SW 1271 (cell line): ENCODE measurements around the gene GATAD2A.
"Not testable (repeated sequence)": the region's sequence is repeated elsewhere in the genome, so short reads cannot be mapped to it uniquely, and the experiment has no call there.

Source experiments
- DNase-seq, 2 experiments: peaks; one replicate each; lab custom pipeline; 2025; lab: John Stamatoyannopoulos, UW

The GATAD2A gene

DNA sequence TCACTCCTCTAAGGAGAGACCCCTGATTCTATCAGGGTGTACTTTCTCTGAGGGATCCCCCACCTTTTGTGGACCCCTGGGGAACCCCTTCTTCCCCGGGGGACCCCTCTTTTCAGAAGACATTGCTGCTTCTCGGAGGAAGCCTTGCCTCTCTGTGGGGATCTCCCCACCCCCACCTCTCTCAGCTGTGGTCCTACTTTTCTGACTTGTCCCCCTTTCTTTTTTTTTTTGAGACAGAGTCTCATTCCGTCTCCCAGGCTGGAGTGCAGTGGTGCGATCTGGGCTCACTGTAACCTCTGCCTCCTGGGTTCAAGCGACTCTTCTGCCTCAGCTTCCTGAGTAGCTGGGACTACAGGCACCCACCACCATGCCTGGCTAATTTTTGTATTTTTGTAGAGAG, 18.4 kb upstream of the GATAD2A start:
- no peak for DNase-seq

DNA sequence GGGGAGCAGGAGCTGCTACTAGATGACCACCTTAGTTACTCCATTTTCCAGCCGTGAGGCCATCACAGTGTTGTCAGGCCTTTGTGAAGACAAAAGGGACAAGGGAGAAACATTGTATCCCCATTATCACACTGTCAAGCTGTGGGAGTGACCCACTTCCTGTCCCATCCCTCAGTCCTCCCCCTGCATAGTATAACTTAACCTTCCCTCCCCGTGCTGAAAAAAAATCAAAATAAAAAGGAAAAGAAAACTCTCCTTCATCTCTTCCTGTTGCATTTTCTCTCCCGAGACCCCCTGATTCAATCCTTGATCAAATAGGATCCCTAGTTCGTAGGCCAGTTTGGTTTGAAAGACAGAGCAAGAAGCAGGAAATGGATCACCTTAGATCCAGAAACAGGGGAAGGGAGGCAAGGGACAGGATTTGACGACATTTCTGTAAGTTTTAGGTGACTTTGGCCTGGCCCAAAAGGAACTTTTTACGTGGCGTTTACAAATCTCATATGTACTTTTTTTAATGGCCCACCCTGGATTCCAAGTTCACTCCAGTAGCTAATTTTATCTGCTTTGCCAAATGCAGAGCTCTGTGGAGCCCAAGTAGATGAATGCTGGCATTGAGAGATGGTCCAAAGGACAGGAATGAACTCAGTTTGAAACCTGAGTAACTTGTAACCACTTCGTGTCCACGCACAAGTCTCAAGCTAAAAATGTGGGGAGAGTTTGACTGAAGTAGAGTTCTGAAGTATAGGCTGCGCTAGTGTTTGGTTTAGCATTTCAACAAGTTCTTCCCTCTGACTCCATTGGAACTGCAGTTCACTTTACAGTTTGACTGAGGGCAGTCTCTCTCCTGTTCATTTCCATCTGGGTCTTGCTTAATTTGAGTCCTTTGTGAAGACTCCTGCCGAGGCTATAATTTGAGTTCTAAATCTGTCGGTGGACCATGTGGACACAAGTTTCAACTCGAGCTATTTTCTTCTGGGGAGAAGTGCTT, 16.6 kb upstream of the GATAD2A start:
- no peak for DNase-seq

DNA sequence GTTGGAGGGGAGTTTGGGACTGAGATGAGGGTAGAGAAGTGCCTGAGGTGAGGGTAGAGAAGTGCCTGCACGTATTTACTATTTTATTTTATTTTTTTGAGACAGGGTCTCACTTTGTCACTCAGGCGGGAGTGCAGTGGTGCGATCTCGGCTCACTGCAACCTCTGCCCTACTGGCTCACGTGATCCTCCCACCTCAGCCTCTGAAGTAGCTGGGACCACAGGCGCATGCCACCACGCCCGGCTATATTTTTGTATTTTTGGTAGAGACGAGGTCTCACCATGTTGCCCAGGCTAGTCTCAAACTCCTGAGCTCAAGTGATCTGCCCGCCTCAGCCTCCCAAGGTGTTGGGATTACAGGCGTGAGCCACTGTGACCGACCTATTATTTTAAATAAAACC, 15.8 kb upstream of the GATAD2A start:
- not testable (repeated sequence) for DNase-seq

DNA sequence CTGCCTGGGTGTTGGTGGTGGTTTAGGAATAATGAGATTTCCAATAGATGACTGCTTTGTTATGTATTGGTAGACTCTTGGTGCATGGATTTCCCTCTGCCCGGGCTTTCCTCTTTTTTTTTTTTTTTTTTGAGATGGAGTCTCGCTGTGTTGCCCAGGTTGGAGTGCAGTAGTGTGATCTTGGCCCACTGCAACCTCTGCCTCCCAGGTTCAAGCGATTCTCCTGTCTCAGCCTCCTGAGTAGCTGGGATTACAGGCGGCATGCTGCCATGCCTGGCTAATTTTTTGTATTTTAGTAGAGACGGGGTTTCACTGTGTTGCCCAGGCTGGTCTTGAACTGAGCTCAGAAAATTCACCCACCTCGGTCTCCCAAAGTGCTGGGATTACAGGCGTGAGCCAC, 11.1 kb upstream of the GATAD2A start:
- DNase-seq: not testable (repeated sequence)

DNA sequence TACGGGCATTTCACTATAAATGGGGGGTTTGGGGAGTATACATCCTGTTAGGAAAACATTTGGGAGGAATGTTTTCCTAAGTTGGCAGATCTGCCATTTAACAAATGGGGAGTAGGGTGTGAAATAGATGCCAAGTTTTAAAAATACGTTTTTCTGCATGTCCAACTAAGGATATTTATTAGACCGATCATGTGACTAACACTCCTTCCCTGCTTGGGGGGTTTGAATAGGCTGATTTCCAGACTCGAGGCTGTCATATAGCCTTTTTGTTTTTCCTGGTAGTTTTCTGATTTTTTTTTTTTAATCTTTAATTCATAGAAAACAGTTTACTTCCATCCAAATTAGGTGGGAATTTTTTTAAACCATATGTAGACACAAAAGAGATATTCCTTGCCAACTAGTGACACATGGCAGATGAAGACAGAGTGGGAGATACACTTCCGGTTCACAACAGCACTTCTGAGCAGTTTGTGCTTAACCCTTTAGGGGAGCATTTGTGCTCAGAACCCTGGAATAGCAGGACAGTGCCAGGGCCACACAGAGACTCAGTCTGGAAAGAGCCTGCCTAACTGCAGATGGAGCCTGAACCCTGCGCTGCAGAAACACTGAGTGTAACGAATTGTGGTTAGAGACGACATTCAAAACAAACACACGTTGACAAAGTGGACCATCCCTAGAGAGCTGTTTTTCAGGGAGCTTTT, 5.6 kb upstream of the GATAD2A start:
- no peak for DNase-seq

DNA sequence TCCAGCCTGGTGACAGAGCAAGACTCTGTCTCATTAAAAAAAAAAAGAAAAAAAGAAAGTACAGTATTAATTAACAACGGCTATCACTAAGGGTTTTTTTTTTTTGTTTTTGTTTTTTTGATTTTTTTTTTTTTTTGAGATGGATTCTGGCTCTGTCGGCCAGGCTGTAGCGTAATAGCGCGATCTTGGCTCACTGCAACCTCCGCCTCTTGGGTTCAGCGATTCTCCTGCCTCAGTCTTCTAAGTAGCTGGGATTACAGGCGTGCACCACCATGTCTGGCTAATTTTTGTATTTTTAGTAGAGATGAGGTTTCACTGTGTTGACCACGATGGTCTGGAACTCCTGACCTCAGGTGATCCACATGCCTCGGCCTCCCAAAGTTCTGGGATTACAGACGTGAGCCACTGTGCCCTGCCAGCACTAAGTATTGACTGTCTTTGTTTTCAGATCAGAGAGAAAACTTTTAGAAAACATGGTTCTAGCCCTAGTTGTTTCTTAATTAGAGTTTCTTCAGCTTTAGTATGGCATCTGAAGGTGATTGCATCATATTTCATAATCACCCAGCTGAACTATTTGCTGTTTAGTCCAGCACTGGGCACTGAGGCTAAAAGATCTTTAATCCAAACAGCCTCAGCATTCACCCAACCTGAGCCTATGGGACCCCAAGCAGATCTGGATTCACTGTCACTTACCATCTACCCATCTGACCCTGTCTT, 2.7 kb upstream of the GATAD2A start:
- DNase-seq: no peak

DNA sequence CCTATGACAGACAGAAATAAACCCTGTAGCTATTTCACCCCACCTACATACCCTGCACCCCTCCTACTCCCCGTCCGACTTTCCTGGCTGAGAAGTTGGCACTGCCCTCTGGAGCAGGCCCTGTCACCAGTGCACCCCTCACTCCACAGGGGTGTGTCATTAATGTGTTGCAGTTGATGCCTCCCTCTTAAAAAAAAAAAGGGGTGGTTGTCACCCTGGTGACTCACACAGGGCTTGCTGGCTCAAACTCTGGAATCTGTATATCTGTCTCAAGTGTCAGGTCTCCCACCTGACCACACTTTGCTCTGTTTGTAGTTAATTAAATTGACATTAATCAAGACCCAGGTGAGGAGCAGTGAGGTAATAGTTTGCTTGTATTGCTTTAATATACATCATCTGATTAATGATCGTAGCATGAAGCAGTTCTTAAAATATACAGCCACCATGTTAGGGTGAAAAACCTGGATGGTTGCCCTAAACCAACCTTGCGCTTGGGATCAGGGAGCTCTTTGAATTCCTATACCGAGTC, 2.0 kb upstream of the GATAD2A start:
- peak in 1 of 2 experiments; percentile 23 for DNase-seq

DNA sequence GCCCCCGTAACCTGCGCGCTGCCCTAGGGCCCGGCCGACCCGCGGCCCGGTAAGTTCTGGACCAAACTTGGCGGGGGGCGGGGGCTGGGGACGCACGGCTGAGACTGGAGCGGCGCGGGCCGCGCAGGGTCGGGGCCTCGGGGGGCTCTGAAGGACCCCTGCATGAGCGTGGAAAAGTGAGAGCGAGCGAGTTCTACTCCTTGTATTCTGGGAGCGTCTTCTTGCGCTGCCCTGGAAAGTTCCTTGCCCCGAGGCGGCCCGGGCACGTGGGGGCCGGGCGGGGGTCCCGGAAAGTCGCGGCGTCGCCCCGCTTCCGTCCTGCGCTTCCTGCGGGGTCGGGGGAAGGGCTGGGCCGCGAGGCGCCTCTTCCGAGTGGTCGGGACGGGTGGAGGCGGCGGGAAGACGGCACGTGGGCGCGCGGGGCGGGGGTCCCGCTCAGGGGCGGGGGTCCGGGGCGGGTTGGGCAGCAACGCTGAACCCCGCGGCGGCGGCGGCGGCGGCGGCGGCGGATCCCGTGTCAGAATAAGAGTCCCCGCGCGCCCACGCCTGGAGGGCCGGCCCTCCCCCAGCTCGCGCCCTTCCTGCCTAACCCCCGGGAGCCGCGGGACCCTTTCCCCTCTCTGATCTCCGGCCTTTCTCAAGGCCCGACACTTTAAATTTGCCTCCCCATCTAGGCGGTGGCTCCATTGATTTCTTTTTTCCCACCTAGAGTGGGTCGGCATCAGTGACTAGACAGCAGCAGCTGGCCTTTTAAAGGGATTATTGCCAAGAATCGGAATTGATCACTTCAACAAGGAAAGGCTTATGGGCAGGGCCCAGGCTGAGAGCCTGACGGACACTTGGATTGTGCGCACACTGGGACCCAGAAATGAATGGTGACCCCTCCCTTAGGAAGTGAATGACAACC, 749 bp downstream of the GATAD2A start:
- peak in 1 of 2 experiments; percentile 59 for DNase-seq

DNA sequence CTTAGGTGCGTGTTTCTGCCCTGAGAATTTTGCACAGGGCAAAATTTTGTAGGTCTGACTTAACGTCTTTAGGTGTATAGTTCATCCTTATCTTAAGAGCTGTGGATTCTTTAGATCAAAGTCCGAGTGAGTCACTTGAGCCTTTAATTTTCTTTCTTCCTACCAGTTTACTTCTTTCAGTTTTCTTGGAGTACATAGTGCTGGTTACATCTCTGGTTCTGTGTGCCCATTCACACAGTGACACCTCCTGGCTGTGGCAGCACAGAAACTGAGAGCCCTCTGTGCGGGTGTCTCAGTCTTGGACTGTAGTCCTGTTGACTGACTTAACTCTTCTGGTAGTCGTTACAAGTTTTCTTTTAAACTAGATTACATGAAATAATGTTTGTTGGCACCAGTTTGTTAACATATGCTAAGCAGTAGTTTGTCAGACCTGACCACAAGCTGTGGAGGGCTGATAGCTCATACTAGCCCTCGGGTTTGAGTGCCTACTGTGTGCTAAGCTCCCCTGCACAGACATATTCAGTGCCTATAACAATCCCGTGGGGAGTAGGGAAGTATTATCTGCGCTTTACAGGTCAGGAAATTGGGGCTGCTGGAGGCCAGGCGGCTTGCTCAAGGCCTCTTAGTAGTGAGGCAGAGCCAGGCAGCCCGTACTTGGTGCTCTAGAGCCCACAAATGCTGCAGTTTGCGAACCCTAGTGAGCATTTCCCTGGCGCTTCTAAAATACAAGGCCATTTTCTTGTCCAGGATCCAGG, 1.6 kb downstream of the GATAD2A start:
- DNase-seq: peak in 1 of 2 experiments; percentile 59

DNA sequence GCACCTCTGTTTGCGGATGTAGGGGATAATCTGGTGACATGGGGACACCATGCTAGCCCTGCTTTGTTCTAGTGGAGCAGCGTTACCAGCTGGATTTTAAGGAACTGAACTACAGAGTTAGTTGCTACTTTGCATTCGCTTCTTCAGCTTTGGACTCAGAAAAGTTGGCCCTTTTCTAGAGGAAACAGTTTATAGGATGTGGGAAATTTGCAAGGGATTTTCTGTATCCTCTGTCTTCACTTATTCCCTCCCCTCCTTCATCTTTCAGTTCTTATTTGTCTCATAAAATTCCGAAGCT, 2.1 kb downstream of the GATAD2A start:
- no peak for DNase-seq

DNA sequence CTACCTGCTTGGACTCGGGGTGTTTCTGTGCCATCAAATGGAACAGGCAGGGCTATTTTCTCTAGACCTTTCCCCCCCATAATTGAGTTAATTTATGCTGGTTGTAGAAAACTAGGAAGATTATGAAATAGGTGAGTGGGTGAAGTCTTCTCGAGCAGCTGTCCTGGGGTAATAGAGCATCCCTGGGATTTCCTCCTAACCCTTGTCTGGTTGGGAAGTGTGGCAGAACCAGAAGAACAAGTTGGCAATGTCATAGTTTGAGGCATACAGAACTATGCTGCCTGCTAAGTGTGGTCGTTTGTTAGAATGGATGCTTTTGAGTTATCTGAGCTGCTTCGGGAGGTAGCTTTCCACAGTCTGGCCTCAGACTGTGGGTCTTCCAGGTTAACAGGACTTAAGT, 3.7 kb downstream of the GATAD2A start:
- no peak for DNase-seq

DNA sequence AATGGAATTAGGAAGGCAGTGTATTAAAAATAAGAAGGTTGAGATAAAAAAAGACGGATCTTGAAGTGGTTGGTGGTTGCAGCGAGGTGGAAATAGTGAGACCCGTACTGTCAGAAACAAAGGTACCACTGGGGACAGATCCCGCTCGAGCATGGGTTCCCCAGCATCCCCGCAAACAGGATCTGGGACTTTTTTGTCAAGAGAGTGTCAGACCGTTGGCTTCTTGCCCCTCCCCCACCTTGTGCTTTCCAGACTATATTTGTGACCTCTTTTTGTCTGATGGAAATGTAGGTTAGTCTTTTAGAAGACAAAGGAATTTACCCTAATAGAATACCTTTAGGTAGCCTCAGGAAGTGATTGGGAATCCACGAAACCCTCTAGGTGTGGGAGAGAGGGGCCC, 4.2 kb downstream of the GATAD2A start:
- no peak for DNase-seq

DNA sequence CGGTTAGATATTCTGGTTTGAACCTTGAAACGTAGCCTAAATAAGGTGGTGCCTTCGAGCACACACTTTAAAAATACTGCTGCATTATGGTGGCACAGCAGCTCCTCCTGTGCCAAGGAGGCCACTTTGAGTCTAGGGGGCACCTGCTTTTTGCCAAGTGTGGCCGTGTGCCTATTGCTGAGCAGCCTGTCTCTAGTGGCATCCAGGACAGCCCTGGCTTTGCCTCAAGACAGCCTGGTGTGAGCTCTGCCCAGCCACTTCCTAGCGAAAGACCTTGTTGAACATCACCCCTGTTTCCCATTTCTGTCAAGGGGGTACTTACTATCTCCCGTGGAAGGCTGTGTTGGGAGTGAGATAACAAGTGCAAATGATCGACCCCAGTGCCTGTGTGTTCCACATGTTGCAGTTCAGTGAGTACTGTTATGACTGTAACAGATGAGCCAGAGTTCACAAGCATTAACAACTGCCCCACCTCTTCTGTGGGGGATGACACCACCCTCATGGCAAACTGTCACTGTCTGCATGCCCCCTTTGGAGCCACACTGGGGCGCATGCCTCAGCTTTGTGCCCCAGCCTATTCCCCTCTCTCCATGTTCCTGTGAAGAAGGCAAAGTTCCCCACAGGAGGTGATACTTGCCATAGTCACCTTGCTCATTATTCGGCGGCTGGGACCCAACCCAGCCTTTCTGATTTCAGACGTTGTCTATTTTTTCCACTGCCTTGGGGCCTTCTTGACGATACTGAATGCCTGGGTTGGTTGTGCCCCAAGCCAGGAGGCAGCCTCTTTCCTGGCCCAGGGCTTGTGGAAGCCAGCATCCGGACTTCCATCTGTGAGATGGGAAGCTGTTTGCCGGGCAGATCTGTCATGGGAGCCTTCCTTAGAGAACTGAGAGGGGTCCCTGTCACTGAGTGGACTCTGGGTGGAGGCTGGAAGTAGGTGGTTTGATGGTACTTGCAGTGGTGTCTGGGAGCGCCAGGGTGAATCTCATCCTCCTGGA, 5.4 kb downstream of the GATAD2A start:
- DNase-seq: no peak

DNA sequence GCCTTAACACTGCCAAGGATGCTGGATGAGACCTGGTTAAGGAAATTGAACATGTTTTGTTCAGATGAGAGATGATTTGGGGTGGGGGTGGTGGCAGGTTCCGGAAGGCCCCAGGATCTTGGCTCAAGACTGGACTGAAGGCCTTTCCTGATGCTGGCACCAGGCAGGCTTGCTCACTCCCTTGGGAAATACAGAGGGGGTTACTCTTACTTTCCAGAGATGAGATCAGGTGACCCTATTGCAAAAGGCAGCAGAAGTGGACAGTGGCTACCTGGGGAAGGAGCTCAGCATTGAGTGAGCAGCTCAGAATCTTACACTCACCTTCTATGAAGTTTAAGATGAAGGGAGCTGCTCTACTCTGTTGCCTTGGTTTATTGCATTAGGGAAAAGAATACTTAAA, 10.8 kb downstream of the GATAD2A start:
- no peak for DNase-seq

DNA sequence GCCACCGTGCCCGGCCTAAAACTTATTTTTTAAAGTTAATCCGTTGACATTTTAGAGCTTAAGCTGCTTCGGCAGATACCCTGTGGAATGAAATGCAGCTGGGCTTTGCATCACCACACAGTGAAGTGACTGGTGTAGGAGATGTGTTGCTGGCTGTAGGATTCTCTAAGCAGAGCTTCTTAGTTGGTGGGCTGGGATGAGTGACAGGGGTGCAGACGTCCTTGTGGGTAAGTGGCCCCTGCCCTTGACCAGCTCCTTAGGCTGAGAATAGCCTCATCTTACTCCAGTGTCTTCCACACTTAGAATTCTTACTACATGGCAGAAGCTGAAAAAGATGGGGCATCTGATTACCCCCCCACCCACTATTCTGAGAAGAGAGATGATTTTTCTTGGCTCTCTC, 11.6 kb downstream of the GATAD2A start:
- DNase-seq: no peak

DNA sequence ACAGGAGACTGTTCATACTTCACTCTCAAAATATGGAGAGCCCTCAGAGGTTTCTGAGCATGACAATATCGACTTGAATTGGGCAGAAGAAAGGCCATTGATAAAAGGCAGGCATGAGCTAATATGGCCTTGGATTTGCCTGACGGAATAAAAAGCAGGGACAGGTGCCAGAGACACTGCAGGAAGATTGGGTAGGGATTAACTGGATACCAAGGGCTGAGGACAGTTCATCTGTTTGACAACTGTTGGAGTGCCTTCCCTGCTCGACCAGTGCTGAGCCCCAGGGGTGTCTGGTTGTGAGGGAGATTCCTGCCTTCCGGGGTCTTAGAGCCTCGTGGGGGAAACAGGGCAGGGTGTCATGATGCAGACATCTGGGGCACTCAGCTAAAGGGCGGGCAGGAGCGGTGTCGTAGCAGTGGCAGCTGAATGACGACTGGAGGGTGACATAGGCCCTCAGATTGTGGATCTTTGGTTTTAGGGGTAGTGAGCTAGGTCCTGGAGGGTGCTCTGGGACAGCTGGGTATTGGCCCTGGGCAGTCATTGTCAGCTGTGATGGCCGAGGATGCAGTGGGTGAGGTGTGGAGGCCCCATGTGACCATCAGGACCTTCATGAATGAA, 12.3 kb downstream of the GATAD2A start:
- DNase-seq: no peak

DNA sequence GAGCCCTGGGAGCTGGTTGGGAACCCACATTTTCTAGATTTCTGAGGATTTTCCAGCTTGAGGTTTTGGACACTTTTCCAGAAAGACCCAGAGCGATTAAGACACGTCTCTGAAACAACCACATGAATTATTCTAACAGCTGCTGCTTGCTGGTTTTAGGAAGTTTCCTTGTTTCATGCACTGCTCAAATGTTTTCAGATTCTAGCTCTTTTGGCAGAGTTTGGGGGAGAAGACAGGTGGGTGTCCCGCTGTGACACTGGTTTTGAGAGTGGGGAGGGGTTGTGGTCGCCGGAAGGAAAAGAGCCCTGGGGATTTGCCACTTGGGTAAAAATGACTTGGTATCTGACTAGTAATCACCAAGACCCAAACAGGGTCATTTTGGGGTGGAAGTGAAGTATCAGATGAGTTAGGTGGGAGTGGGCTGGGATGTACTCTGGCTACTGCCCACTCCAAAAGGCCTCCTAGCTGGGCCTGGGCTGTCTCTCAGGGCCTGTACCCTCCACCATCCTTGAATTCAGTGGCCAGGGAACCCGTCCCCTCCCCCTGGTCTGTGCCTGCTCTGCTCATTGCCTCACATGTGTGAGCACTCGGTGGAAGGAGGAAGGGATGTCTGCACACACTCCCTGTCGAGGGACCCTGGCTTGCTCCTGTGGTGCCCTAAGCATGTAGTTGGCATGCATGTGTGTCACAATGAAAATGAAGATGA, 13.2 kb downstream of the GATAD2A start:
- no peak for DNase-seq

DNA sequence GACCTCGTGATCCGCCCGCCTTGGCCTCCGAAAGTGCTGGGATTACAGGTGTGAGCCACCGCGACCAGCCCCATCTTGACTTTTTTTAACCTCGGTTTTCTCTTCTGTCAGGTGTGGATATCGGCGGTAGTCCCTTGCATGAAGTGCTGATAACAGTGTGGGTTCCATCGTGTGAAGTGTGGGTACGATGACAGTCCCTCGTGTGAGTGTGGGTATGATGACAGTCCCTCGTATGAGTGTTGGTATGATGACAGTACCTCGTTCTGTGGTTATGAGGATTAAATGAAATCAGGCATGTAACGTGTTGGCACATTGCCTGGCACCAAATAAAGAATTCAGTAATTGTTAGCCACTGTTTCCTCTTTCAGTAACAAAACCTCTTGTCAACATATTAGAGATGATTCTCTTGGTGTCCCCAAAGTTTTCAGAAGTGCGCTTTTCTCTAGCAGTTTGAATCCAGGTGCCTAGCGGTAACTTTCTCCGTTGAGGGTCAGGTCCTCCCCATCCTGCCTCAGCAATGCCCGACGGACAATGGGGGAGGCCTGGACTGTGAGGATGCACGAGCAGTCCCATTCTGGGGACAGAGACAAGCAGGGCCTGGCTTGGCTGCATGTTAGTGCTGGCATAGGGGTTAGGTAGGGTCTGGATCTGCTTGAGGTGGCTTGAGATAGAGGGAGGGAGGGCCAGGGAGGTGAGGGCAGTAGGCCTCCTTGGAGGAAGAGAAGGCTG, 15.3 kb downstream of the GATAD2A start:
- no peak for DNase-seq
